GM12878 (cell line): Measurements from ENCODE around the gene ZNF678. TPM values are rescaled to one million over a fixed set of nuclear protein-coding genes. Genes with fewer than 3 reads are reported as not detected.

ENCODE experiments used
- ATAC-seq: fragments of 200-7000 bp; cut with Tn5 transposase; 3 replicates; pipeline ENCODE4 v1.9.1; 2020; ENCODE audit warnings: mild to moderate bottlenecking, moderate library complexity
- BruUV-seq: library from RNA; stranded (reverse); fragments of 400-500 nt; replicated peaks from 2 replicates; lab custom pipeline; 2021; lab: Mats Ljungman, UMichigan
- CTCF ChIA-PET: fragments of 300-600 bp; sonication (Branson Sonifier 250); formaldehyde crosslinking; extraction: SDS; loops from one replicate; lab custom pipeline; 2021; ENCODE audit warnings: inconsistent platforms; lab: Yijun Ruan, JAX
- POLR2A ChIA-PET: fragments of 350-600 bp; formaldehyde crosslinking; extraction: SDS; loops from one replicate; lab custom pipeline; 2021; ENCODE audit warnings: inconsistent platforms; lab: Charles Lee
- RAD21 ChIA-PET: fragments of 300-600 bp; sonication (Branson Sonifier 250); formaldehyde crosslinking; loops from one replicate; lab custom pipeline; 2023; ENCODE audit warnings: antibody characterized with exemption; ENCODE audit not compliant: unreplicated experiment; lab: Charles Lee
- SMC1A ChIA-PET: fragments of 300-600 bp; sonication (Branson Sonifier 250); formaldehyde crosslinking; loops from one replicate; lab custom pipeline; 2023; ENCODE audit not compliant: unreplicated experiment, uncharacterized antibody; lab: Charles Lee
- DNase-seq: peaks from one replicate; pipeline ENCODE4 v3.0.0-alpha.2; 2011; ENCODE audit warnings: low read depth, low spot score
- FAIRE-seq: peaks from 3 replicates; lab custom pipeline; 2011; peaks lifted over from hg19 to GRCh38; lab: Jason Lieb, UNC
- H2AFZ ChIP-seq: 2 replicates; pipeline ENCODE4 v1.6.0; 2011; ENCODE audit warnings: low read depth, low read length, control low read depth; ENCODE audit not compliant: control insufficient read depth
- H3K27ac ChIP-seq: 2 replicates; pipeline ENCODE4 v1.5.1; 2011; ENCODE audit warnings: control low read depth; ENCODE audit not compliant: control insufficient read depth, insufficient read depth
- H3K27me3 ChIP-seq, 2 experiments: replicated peaks in 1 of 2; 2 replicates each; pipeline versions ENCODE4 v1.6.0 to v1.6.1; 2011; ENCODE audit warnings: low read length in 1 of 2; ENCODE audit not compliant: control insufficient read depth in 2 of 2, insufficient read depth in 2 of 2
- H3K36me3 ChIP-seq, 2 experiments: 2 replicates each; pipeline ENCODE4 v1.5.1; 2011; ENCODE audit warnings: low read length in 1 of 2; ENCODE audit not compliant: control insufficient read depth in 2 of 2, insufficient read depth in 2 of 2
- H3K4me1 ChIP-seq: 2 replicates; pipeline ENCODE4 v1.6.1; 2011; ENCODE audit warnings: mild to moderate bottlenecking, low read length, moderate library complexity, mixed read lengths; ENCODE audit not compliant: control insufficient read depth, insufficient read depth
- H3K4me2 ChIP-seq: 2 replicates; pipeline ENCODE4 v1.6.0; 2011; ENCODE audit warnings: control low read depth; ENCODE audit not compliant: control insufficient read depth, insufficient read depth
- H3K4me3 ChIP-seq: fragments of 200-600 bp; sonication (generic); 2 replicates; pipeline ENCODE4 v1.5.1; 2016
- H3K79me2 ChIP-seq: 2 replicates; pipeline ENCODE4 v1.6.0; 2011; ENCODE audit warnings: low read length; ENCODE audit not compliant: control insufficient read depth, insufficient read depth
- H3K9ac ChIP-seq: 2 replicates; pipeline ENCODE4 v1.8.0; 2011; ENCODE audit warnings: low read length, control low read depth, mixed read lengths; ENCODE audit not compliant: control insufficient read depth, insufficient read depth
- H3K9me3 ChIP-seq: replicated peaks from 3 replicates; pipeline ENCODE4 v1.5.1; 2011; ENCODE audit warnings: mild to moderate bottlenecking, low read length; ENCODE audit not compliant: control insufficient read depth, insufficient read depth
- H4K20me1 ChIP-seq: 2 replicates; pipeline ENCODE4 v1.6.0; 2011; ENCODE audit not compliant: control insufficient read depth, insufficient read depth
- BRCA1 ChIP-seq: IDR thresholded peaks from 2 replicates; pipeline ENCODE4 v1.6.1; 2011; ENCODE audit warnings: low read depth, low read length, improper control_type of control experiment
- DPF2 ChIP-seq: fragments of 450-650 bp; IDR thresholded peaks from 2 replicates; pipeline ENCODE4 v1.6.1; 2017; ENCODE audit warnings: mild to moderate bottlenecking
- ETV6 ChIP-seq, 2 experiments: fragments of 450-650 bp in 1 of 2; IDR thresholded peaks in 1 of 2; conservative IDR thresholded peaks in 1 of 2; 2 replicates each; pipeline ENCODE4 v1.6.1; 2014; ENCODE audit warnings: antibody characterized with exemption in 1 of 2, borderline replicate concordance in 1 of 2, low read depth in 1 of 2, mild to moderate bottlenecking in 1 of 2, moderate library complexity in 1 of 2
- HCFC1 ChIP-seq: fragments of 150-350 bp; IDR thresholded peaks from 2 replicates; pipeline ENCODE4 v1.6.1; 2014; ENCODE audit warnings: low read length
- KAT2A ChIP-seq: conservative IDR thresholded peaks from 2 replicates; pipeline ENCODE4 v1.6.1; 2011; ENCODE audit warnings: low read depth, low read length; ENCODE audit not compliant: control insufficient read depth
- NFYB ChIP-seq: IDR thresholded peaks from 2 replicates; pipeline ENCODE4 v1.6.1; 2011; ENCODE audit warnings: low read depth, mild to moderate bottlenecking, low read length, improper control_type of control experiment, moderate library complexity; ENCODE audit not compliant: insufficient read depth
- NR2F1 ChIP-seq: fragments of 450-650 bp; conservative IDR thresholded peaks from 2 replicates; pipeline ENCODE4 v1.6.1; 2017; ENCODE audit warnings: mild to moderate bottlenecking
- PAX5 ChIP-seq: IDR thresholded peaks from 2 replicates; pipeline ENCODE4 v1.6.1; 2011; ENCODE audit warnings: low read depth, low read length, borderline replicate concordance
- PAX8 ChIP-seq: fragments of 450-650 bp; IDR thresholded peaks from 2 replicates; pipeline ENCODE4 v1.6.1; 2017; ENCODE audit warnings: mild to moderate bottlenecking, moderate library complexity
- STAT1 ChIP-seq: fragments of 450-650 bp; conservative IDR thresholded peaks from 2 replicates; pipeline ENCODE4 v1.6.1; 2014; ENCODE audit warnings: antibody characterized with exemption, mild to moderate bottlenecking
- YY1 ChIP-seq: IDR thresholded peaks from 2 replicates; pipeline ENCODE4 v1.6.1; 2011; ENCODE audit warnings: low read depth, mild to moderate bottlenecking, low read length
- WGBS: methylation state at CpG from one replicate; pipeline ENCODE4 v1.1.6; 2016; ENCODE audit warnings: low lambda C conversion rate; ENCODE audit not compliant: insufficient replicate concordance, insufficient coverage; ENCODE audit errors: missing lambda C conversion rate; 5-methylcytosine and 5-hydroxymethylcytosine counted together
- in situ Hi-C: fragments of 300-500 bp; cut with MboI; formaldehyde crosslinking; loops from 9 replicates; pipeline ENCODE4 v1.14.3; 2018; ENCODE audit warnings: mixed read lengths
- intact Hi-C: fragments of 100-400 bp; cut with micrococcal nuclease; formaldehyde crosslinking; loops from one replicate; pipeline ENCODE4 v1.14.2; 2022; ENCODE audit not compliant: unreplicated experiment
- polyA plus RNA-seq, 11 experiments: library from polyadenylated mRNA; depleted of rRNA in 4 of 11; unstranded in 6 of 11; stranded (reverse) in 5 of 11; fragments of >200 nt; fragmentation: Nextera tagmentation in 4 of 11; fragmentation: Illumina TruSeq in 1 of 11; extraction: Ambion mirVana in 4 of 11; extraction: Trizol in 1 of 11; gene quantifications; 1 replicate in 1 of 11; 2 replicates in 10 of 11; pipeline versions ENCODE4 v1.2.1 to v1.2.3, GENCODE V29; 2011 to 2016; ENCODE audit warnings: inconsistent platforms in 2 of 11, missing spikeins in 2 of 11, low read depth in 1 of 11
- total RNA-seq, 4 experiments: library from RNA; depleted of rRNA in 3 of 4; stranded (reverse); fragments of >200 nt in 3 of 4; fragmentation: Illumina TruSeq in 1 of 4; extraction: Trizol in 1 of 4; gene quantifications; 2 replicates each; pipeline versions ENCODE4 v1.2.1 to v1.2.3, GENCODE V29; 2013 to 2021
- TF ChIP-seq, protein P1 (sequence below): fragments of 450-650 bp; IDR thresholded peaks from 2 replicates; pipeline ENCODE4 v1.6.1; 2018; ENCODE audit warnings: mild to moderate bottlenecking, low read depth, moderate library complexity; ENCODE audit not compliant: partially characterized antibody
- TF ChIP-seq, protein P2 (sequence below): fragments of 450-650 bp; IDR thresholded peaks from 2 replicates; pipeline ENCODE4 v1.6.1; 2016; ENCODE audit warnings: mild to moderate bottlenecking, moderate library complexity, borderline replicate concordance

ZNF678 gene
- total and polyA plus RNA-seq, 10 of the 15 experiments (the other 5 are each of a cell fraction or from before 2014, with no cell fraction given) = 1.4 to 10.4 (median 3.5) TPM

DNA sequence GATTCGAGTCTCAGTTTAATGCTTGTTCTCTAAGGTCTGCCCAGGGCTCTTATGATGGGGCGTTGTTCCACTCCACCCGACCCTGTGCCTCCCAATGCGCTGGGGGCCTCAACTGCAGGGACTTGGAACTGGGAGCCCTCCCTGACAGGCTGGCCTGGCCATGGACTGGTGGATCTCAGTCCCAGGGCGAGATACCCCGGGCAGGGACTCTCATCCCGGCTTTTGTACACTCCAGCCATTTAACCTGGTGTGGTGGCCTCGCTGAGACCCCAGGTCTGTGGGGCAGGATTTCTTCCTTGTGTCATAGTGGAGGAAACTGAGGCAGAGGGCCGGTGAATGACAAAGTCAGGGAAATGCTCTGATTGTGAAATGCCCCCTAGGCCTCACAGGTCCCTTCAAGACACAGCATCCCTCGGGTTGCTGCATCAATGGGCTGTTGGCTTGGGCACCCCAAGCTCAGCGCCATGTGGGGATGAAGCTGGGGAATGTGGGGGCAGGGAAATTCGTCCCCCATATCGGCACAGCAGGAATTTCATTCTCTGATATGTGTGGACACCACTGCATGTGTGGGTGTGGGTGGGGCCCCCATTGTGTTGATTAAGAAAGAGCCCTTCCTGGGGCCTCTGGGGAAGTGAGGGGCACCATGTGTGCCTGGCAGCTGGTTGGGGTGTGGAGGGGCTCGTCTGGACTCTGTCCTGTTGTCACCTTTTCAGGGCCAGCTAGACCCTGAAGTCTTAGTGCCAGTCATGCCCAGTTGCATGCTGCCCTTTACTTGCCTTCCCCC is 19.9 kb upstream of the ZNF678 start (continued):
- TF ChIP-seq, protein P1, sequence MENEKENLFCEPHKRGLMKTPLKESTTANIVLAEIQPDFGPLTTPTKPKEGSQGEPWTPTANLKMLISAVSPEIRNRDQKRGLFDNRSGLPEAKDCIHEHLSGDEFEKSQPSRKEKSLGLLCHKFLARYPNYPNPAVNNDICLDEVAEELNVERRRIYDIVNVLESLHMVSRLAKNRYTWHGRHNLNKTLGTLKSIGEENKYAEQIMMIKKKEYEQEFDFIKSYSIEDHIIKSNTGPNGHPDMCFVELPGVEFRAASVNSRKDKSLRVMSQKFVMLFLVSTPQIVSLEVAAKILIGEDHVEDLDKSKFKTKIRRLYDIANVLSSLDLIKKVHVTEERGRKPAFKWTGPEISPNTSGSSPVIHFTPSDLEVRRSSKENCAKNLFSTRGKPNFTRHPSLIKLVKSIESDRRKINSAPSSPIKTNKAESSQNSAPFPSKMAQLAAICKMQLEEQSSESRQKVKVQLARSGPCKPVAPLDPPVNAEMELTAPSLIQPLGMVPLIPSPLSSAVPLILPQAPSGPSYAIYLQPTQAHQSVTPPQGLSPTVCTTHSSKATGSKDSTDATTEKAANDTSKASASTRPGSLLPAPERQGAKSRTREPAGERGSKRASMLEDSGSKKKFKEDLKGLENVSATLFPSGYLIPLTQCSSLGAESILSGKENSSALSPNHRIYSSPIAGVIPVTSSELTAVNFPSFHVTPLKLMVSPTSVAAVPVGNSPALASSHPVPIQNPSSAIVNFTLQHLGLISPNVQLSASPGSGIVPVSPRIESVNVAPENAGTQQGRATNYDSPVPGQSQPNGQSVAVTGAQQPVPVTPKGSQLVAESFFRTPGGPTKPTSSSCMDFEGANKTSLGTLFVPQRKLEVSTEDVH = no peak
- TF ChIP-seq PAX8 (no peak), NFYB (no peak), BRCA1 (no peak), HCFC1 (no peak), STAT1 (no peak)

DNA sequence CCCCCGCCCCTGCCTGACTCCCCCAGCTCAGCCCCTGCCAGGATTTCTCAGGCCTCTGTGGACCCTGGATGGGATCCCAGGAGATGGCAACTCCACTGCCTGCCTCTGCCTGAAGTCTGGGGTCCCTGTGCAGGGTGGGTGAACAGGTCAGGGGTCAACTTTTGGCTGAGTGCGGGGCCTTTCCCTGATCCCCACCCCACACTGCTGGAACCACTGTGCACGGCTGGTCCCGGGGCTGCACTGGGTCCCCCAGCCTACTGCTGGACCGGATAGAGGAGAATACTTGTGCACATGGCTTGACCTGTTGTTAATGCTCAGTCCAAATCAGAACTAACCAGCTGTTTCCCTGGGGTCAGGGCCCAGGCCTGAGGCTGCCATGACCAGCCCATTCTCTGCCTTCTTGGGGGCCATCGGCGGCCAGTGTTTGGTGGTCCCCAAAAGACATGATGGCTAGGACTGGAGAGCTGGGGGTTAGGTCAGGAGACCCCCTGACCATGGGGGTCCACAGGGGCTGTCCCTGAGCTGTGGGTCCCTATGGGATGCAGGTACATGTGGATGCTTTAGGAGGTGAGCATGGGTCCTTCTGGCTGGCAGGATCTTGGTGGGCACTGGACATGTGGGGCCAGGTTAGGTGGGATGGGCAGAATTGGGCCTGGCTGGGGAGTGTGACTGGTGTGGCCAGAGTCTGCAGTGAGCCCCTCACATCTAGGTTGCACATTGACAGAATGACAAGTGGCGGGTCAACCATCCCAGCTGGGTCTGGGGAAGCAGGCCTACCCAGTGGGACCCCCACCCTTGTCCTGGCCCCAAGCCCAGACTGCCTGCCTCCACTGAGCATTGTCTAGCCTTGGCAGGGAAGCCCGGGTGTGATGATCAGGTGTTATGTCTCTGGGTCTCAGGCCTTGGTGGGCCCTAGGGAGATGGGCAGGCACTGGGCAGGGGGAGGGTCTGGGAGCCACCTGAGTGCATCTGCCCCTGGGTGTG is 19.0 kb upstream of the ZNF678 start:
- no TSS peak for BruUV-seq
- H3K79me2 ChIP-seq = no peaks in the 10 kb centered on the region
- H2AFZ ChIP-seq = no peak overlapping the region
- ChIA-PET RAD21 (no interaction called here), POLR2A (no interaction called here), SMC1A (interaction anchor here (1.7 kb wide), 1 partner anchor 18 kb away, joined by 6 read pairs; the partner anchor contains the start of gene ZNF678), CTCF (interaction anchor here (1.0 to 1.7 kb wide), 3 partner anchors 12 to 632 kb away, joined by 3 to 4 read pairs (median 3); no protein-coding TSS in a partner anchor)
- no peak overlapping the region for H3K4me2 ChIP-seq
- no peaks in the 10 kb centered on the region for H3K36me3 ChIP-seq
- H3K4me3 ChIP-seq = no peak overlapping the region
- in situ Hi-C loops (no loop called here), intact Hi-C loops (loop anchor here (10.0 kb wide), 1 partner anchor 400 kb away; the partner anchor contains the start of gene WNT9A)
- ATAC-seq (no peak), FAIRE-seq (no peak), DNase-seq (no peak)
- no peaks in the 10 kb centered on the region for H3K27me3 ChIP-seq
- no peak overlapping the region for H3K9ac ChIP-seq
- H4K20me1 ChIP-seq = no peaks in the 10 kb centered on the region
- H3K27ac ChIP-seq = no peak overlapping the region
- WGBS = 69% methylated on average over 8 of the region's 9 CpGs
- no peaks in the 10 kb centered on the region; the same call in 2 of the 3 replicates for H3K9me3 ChIP-seq
- H3K4me1 ChIP-seq = peaks cover 3% of the 10 kb centered on the region; the same call in 1 of the 2 replicates
- TF ChIP-seq PAX5 = no peak
- no peak for TF ChIP-seq ETV6 (conservative IDR thresholded peaks at IDR 0.05 in 1 of 2, IDR thresholded peaks at IDR 0.05 in 1 of 2; ENCODE audit: borderline replicate concordance in 1 of 2, low read depth in 1 of 2)
- TF ChIP-seq DPF2 = no peak
- no peak for TF ChIP-seq KAT2A
- TF ChIP-seq, protein P2, sequence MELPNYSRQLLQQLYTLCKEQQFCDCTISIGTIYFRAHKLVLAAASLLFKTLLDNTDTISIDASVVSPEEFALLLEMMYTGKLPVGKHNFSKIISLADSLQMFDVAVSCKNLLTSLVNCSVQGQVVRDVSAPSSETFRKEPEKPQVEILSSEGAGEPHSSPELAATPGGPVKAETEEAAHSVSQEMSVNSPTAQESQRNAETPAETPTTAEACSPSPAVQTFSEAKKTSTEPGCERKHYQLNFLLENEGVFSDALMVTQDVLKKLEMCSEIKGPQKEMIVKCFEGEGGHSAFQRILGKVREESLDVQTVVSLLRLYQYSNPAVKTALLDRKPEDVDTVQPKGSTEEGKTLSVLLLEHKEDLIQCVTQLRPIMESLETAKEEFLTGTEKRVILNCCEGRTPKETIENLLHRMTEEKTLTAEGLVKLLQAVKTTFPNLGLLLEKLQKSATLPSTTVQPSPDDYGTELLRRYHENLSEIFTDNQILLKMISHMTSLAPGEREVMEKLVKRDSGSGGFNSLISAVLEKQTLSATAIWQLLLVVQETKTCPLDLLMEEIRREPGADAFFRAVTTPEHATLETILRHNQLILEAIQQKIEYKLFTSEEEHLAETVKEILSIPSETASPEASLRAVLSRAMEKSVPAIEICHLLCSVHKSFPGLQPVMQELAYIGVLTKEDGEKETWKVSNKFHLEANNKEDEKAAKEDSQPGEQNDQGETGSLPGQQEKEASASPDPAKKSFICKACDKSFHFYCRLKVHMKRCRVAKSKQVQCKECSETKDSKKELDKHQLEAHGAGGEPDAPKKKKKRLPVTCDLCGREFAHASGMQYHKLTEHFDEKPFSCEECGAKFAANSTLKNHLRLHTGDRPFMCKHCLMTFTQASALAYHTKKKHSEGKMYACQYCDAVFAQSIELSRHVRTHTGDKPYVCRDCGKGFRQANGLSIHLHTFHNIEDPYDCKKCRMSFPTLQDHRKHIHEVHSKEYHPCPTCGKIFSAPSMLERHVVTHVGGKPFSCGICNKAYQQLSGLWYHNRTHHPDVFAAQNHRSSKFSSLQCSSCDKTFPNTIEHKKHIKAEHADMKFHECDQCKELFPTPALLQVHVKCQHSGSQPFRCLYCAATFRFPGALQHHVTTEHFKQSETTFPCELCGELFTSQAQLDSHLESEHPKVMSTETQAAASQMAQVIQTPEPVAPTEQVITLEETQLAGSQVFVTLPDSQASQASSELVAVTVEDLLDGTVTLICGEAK = no peak
- TF ChIP-seq YY1 = no peak
- TF ChIP-seq NR2F1 = no peak
